ENCODE data around the gene CBX3. TPM values are rescaled to one million over a fixed set of nuclear protein-coding genes. Genes with fewer than 3 reads are reported as not detected.
A peak's percentile ranks its signal among the peaks of the same experiment; 100 is the strongest.

Gene CBX3
- total RNA-seq, 3 donors from 2014 or later (not counting 1 experiment from before 2014, with no cell fraction given) = 103 to 126 (median 109) TPM

DNA sequence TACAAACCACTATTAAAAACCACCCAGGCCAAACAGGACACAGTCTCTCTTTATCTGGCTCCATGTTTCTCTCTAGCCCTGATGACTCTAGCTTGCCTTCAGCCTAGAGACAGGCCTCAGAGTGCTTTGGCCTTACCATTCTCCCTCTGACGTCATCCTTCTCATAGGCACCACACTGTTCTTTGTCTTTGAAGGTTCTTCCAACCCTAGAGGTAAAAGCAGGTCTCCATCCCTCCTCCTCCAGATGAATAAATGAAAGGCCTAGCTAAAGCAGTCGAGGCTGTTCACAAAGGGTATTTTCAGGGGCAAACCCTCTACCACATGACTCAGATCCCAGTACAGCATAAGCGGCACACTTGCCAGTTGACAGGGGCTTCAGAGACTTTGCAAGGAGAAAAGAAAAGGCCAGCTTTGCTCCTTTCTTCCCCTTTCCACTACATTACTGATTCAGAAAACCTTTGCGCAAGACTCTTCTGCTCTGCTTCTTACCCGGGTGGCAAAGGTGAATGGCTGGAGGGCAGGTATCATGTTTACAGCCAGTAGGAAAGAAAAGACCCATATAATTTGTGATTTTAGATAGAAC, 34.8 kb upstream of the CBX3 start:
- WGBS (ENCODE audit: insufficient coverage) = 57% methylated on average over 4 of the region's 5 CpGs
- intact Hi-C loops (cut with micrococcal nuclease) = no loop called here
- H3K4me3 Mint-ChIP-seq = no peak overlapping the region
- TF ChIP-seq, protein P1, sequence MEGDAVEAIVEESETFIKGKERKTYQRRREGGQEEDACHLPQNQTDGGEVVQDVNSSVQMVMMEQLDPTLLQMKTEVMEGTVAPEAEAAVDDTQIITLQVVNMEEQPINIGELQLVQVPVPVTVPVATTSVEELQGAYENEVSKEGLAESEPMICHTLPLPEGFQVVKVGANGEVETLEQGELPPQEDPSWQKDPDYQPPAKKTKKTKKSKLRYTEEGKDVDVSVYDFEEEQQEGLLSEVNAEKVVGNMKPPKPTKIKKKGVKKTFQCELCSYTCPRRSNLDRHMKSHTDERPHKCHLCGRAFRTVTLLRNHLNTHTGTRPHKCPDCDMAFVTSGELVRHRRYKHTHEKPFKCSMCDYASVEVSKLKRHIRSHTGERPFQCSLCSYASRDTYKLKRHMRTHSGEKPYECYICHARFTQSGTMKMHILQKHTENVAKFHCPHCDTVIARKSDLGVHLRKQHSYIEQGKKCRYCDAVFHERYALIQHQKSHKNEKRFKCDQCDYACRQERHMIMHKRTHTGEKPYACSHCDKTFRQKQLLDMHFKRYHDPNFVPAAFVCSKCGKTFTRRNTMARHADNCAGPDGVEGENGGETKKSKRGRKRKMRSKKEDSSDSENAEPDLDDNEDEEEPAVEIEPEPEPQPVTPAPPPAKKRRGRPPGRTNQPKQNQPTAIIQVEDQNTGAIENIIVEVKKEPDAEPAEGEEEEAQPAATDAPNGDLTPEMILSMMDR (IDR thresholded peaks at IDR 0.05) = no peak
- H3K36me3 ChIP-seq (ENCODE audit: control insufficient read depth, insufficient read depth, low read length) = peaks cover 9% of the 10 kb centered on the region
- ATAC-seq (peak in 2 of 3 donors; percentile 11 to 30), DNase-seq (peak in 1 of 2 donors; percentile 48)
- H3K4me1 ChIP-seq (ENCODE audit: control insufficient read depth, insufficient read depth, low read length) = peaks cover 23% of the 10 kb centered on the region
- H3K27me3 Mint-ChIP-seq (ENCODE audit: low read depth in 2 of 2) = no peaks in the 10 kb centered on the region
- no peaks in the 10 kb centered on the region for H3K9me3 Mint-ChIP-seq
- H3K27ac Mint-ChIP-seq = peak overlapping the region; percentile 77 to 89
- H3K36me3 Mint-ChIP-seq = no peaks in the 10 kb centered on the region
- no peak overlapping the region for H3K4me3 ChIP-seq (ENCODE audit: low read length)
- peak overlapping the region; percentile 38 for H3K27ac ChIP-seq (ENCODE audit: low read length)
- H3K4me1 Mint-ChIP-seq = peaks cover 13 to 14% of the 10 kb centered on the region in 2 donors
- H3K9me3 ChIP-seq (ENCODE audit: control insufficient read depth, insufficient read depth, low read length) = no peaks in the 10 kb centered on the region
- no peaks in the 10 kb centered on the region for H3K27me3 ChIP-seq (ENCODE audit: control insufficient read depth, insufficient read depth, low read length)

DNA sequence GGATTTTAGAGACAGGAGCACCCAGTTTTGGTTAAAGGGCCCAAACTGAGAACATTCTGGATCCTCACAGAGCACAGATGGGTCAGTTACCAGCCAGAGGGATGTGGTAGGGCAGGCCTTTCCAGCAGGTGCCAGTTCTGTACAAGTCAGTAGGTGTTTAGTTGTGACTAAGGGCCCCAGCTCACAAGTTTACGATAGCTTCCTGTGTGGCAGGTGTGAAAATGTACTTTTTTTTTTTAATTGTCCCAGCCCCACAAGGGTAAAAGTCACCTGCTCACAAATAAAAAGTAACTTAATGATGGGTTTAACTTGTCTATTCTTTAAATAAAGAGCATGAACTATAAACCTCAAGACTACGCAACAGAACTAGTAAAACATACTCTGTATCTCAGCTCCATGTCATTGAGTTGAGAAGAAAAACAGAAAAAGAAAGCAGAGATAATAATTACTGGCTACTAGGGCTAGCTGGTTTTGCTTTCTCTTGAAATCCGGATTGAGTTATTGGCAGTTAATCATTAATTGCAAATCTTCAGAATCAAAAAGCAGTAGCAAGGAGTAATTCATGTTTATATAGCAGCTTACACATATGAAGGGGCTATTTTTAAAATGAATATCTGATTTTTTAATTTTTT, 34.1 kb upstream of the CBX3 start:
- Mint-ChIP-seq H3K27me3 (ENCODE audit: low read depth in 2 of 2) (no peaks in the 10 kb centered on the region), H3K4me3 (peak overlapping the region; percentile 5), H3K9me3 (no peaks in the 10 kb centered on the region), H3K27ac (peak overlapping the region; percentile 77 to 89), H3K36me3 (no peaks in the 10 kb centered on the region), H3K4me1 (peaks cover 13 to 14% of the 10 kb centered on the region in 2 donors)
- intact Hi-C loops (cut with micrococcal nuclease) = no loop called here
- Histone ChIP-seq H3K4me1 (ENCODE audit: control insufficient read depth, insufficient read depth, low read length) (peaks cover 23% of the 10 kb centered on the region), H3K9me3 (ENCODE audit: control insufficient read depth, insufficient read depth, low read length) (no peaks in the 10 kb centered on the region), H3K27ac (ENCODE audit: low read length) (peak overlapping the region; percentile 38), H3K36me3 (ENCODE audit: control insufficient read depth, insufficient read depth, low read length) (peaks cover 9% of the 10 kb centered on the region), H3K27me3 (ENCODE audit: control insufficient read depth, insufficient read depth, low read length) (no peaks in the 10 kb centered on the region), H3K4me3 (ENCODE audit: low read length) (no peak overlapping the region)
- TF ChIP-seq, protein P1 (IDR thresholded peaks at IDR 0.05) = no peak
- WGBS (ENCODE audit: insufficient coverage) = no CpG with 5 or more reads among the region's 3 CpGs
- peak; percentile 33 to 76 for DNase-seq
- ATAC-seq = peak; percentile 96 to 100 (median 97)

DNA sequence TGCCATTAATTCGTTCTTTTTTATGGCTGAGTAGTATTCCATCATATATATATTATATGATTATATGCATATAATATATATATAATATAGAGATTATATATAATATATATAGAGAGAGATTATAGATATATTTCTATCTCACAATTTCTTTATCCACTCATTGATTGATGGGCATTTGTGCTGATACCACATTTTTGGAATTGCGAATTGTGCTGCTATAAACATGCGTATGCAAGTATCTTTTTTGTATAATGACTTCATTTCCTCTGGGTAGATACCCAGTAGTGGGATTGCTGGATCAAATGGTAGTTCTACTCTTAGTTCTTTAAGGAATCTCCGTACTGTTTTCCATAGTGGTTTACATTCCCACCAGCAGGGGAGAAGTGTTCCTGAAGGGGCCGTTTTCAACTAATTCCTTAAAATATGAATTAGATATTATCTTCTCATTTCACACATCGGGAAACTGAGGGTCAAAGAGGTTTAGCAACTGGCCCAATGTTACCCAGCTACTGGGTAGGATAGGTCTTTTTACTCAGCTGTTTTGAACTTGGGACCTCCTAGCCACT, 33.0 kb upstream of the CBX3 start:
- no peak overlapping the region for H3K27ac Mint-ChIP-seq

More for the DNA sequence above, 33.0 kb upstream of the CBX3 start:
- Histone ChIP-seq H3K27ac (ENCODE audit: low read length) (no peak overlapping the region), H3K4me1 (ENCODE audit: control insufficient read depth, insufficient read depth, low read length) (peaks cover 23% of the 10 kb centered on the region), H3K36me3 (ENCODE audit: control insufficient read depth, insufficient read depth, low read length) (peaks cover 9% of the 10 kb centered on the region), H3K9me3 (ENCODE audit: control insufficient read depth, insufficient read depth, low read length) (no peaks in the 10 kb centered on the region), H3K27me3 (ENCODE audit: control insufficient read depth, insufficient read depth, low read length) (no peaks in the 10 kb centered on the region), H3K4me3 (ENCODE audit: low read length) (no peak overlapping the region)
- ATAC-seq (no peak), DNase-seq (no peak)
- TF ChIP-seq, protein P1 (IDR thresholded peaks at IDR 0.05) = no peak
- WGBS (ENCODE audit: insufficient coverage) = 100% methylated on average over 2 of the region's 6 CpGs
- no peaks in the 10 kb centered on the region for H3K27me3 Mint-ChIP-seq (ENCODE audit: low read depth in 2 of 2)
- H3K36me3 Mint-ChIP-seq = no peaks in the 10 kb centered on the region
- H3K9me3 Mint-ChIP-seq = no peaks in the 10 kb centered on the region
- intact Hi-C loops (cut with micrococcal nuclease) = no loop called here
- H3K4me3 Mint-ChIP-seq = no peak overlapping the region
- H3K4me1 Mint-ChIP-seq = peaks cover 13 to 14% of the 10 kb centered on the region in 2 donors

Data from natural killer cell (primary cell).